T-helper 2 cell treated with Interferon-gamma antibody and Interleukin-4, amounts not matched to agents 5 μg/mL and 100 μg/mL, for 36 hours (primary cell): Measurements from ENCODE around the gene EFCAB8.

Experiments used
- DNase-seq: peaks from one replicate; pipeline ENCODE4 v3.0.0; 2021; ENCODE audit warnings: low spot score
- H3K27ac Mint-ChIP-seq: one replicate; pipeline ENCODE4 v1.8.0; 2021; ENCODE audit warnings: mild to moderate bottlenecking, mixed read lengths
- H3K27me3 Mint-ChIP-seq: one replicate; pipeline ENCODE4 v1.8.0; 2021; ENCODE audit warnings: low read depth, mixed read lengths
- H3K36me3 Mint-ChIP-seq: one replicate; pipeline ENCODE4 v1.8.0; 2021; ENCODE audit warnings: low read depth, mixed read lengths
- H3K4me1 Mint-ChIP-seq: one replicate; pipeline ENCODE4 v1.8.0; 2021; ENCODE audit warnings: low read depth, mixed read lengths
- H3K4me3 Mint-ChIP-seq: one replicate; pipeline ENCODE4 v1.8.0; 2022; ENCODE audit warnings: mild to moderate bottlenecking, moderate library complexity, mixed read lengths
- H3K9me3 Mint-ChIP-seq: one replicate; pipeline ENCODE4 v1.8.0; 2021; ENCODE audit warnings: mixed read lengths

The EFCAB8 gene

GRCh38 chr20:33004141-33004751 lies 145.5 kb downstream of the EFCAB8 start, which contains the start of gene SUN5:
Gene SUN5, minus strand, starts transcription at chr20:33004433. Its CDS starts 93 bp downstream, at chr20:33004340.
- DNase-seq: no peak
- Mint-ChIP-seq H3K27me3 (no peaks in the 10 kb centered on the region), H3K9me3 (peaks cover 5% of the 10 kb centered on the region), H3K4me1 (peaks cover 6% of the 10 kb centered on the region), H3K4me3 (no peak within 1 kb of the TSS), H3K27ac (no peak within 1 kb of the TSS), H3K36me3 (no peaks in the 10 kb centered on the region)

- DNase-seq: no peak
- Mint-ChIP-seq H3K27ac (no peak overlapping the region), H3K4me3 (no peak overlapping the region), H3K9me3 (peaks cover 5% of the 10 kb centered on the region), H3K36me3 (no peaks in the 10 kb centered on the region), H3K27me3 (no peaks in the 10 kb centered on the region), H3K4me1 (peaks cover 6% of the 10 kb centered on the region)
Observed at GRCh38 chr20:33005132-33005566, 146.4 kb downstream of the EFCAB8 start.

GRCh38 chr20:33005908-33006775 lies 147.4 kb downstream of the EFCAB8 start:
- Mint-ChIP-seq H3K4me3 (no peak overlapping the region), H3K27me3 (no peaks in the 10 kb centered on the region), H3K36me3 (no peaks in the 10 kb centered on the region), H3K4me1 (peaks cover 6% of the 10 kb centered on the region), H3K27ac (no peak overlapping the region), H3K9me3 (peaks cover 5% of the 10 kb centered on the region)
- DNase-seq: no peak

- Mint-ChIP-seq H3K27ac (peak overlapping the region; percentile 11), H3K4me3 (no peak overlapping the region), H3K4me1 (peaks cover 2% of the 10 kb centered on the region), H3K36me3 (no peaks in the 10 kb centered on the region), H3K27me3 (no peaks in the 10 kb centered on the region), H3K9me3 (peaks cover 5% of the 10 kb centered on the region)
- no peak for DNase-seq
Observed at GRCh38 chr20:33006776-33007375, 148.2 kb downstream of the EFCAB8 start.

GRCh38 chr20:33007376-33008335 lies 148.9 kb downstream of the EFCAB8 start, which contains the start of gene BPIFB2:
Gene BPIFB2, plus strand, starts transcription at chr20:33007704. Its CDS starts 871 bp downstream, at chr20:33008575.
- no peak for DNase-seq
- Mint-ChIP-seq H3K27me3 (no peaks in the 10 kb centered on the region), H3K27ac (peak within 1 kb of the TSS; percentile 11), H3K4me3 (no peak within 1 kb of the TSS), H3K9me3 (peaks cover 5% of the 10 kb centered on the region), H3K36me3 (no peaks in the 10 kb centered on the region), H3K4me1 (no peaks in the 10 kb centered on the region)

GRCh38 chr20:33008336-33009213 lies 149.9 kb downstream of the EFCAB8 start:
- Mint-ChIP-seq H3K36me3 (no peaks in the 10 kb centered on the region), H3K4me1 (no peaks in the 10 kb centered on the region), H3K27me3 (no peaks in the 10 kb centered on the region), H3K4me3 (no peak overlapping the region), H3K27ac (no peak overlapping the region), H3K9me3 (peaks cover 5% of the 10 kb centered on the region)
- no peak for DNase-seq

- H3K27ac Mint-ChIP-seq: no peak overlapping the region
Observed at GRCh38 chr20:33009214-33010132, 150.8 kb downstream of the EFCAB8 start.

GRCh38 chr20:33010133-33010504 lies 151.4 kb downstream of the EFCAB8 start:
- DNase-seq: no peak

More at GRCh38 chr20:33009214-33010132, 150.8 kb downstream of the EFCAB8 start:
- Mint-ChIP-seq H3K9me3 (peaks cover 5% of the 10 kb centered on the region), H3K4me3 (no peak overlapping the region), H3K27me3 (no peaks in the 10 kb centered on the region), H3K4me1 (no peaks in the 10 kb centered on the region), H3K36me3 (no peaks in the 10 kb centered on the region)
- no peak for DNase-seq

GRCh38 chr20:33010674-33011449 lies 152.1 kb downstream of the EFCAB8 start:
- no peaks in the 10 kb centered on the region for H3K36me3 Mint-ChIP-seq
- no peak for DNase-seq
- H3K27me3 Mint-ChIP-seq: peaks cover 3% of the 10 kb centered on the region
- H3K4me1 Mint-ChIP-seq: no peaks in the 10 kb centered on the region
- no peak overlapping the region for H3K4me3 Mint-ChIP-seq
- H3K27ac Mint-ChIP-seq: no peak overlapping the region
- no peaks in the 10 kb centered on the region for H3K9me3 Mint-ChIP-seq

More at GRCh38 chr20:33010133-33010504, 151.4 kb downstream of the EFCAB8 start:
- Mint-ChIP-seq H3K27ac (no peak overlapping the region), H3K9me3 (peaks cover 3% of the 10 kb centered on the region), H3K36me3 (no peaks in the 10 kb centered on the region), H3K4me1 (no peaks in the 10 kb centered on the region), H3K4me3 (no peak overlapping the region), H3K27me3 (no peaks in the 10 kb centered on the region)
